Body of pancreas (tissue), 4 donors: Measurements from ENCODE around the gene BEST3. TPM values are rescaled to one million over a fixed set of nuclear protein-coding genes. Genes with fewer than 3 reads are reported as not detected.

ENCODE experiments used
- ATAC-seq: fragments of 150-250 bp; one replicate; pipeline ENCODE4 v1.9.1; 2016
- DNase-seq, 4 donors: peaks; one replicate each; pipeline ENCODE4 v3.0.0-alpha.2; 2019
- H3K27ac ChIP-seq, 4 donors: fragments of 200-600 bp; sonication (generic); 1 replicate in 3 of 4; 2 replicates in 1 of 4; pipeline versions ENCODE4 v1.5.1 to v1.6.1; 2016 to 2019; ENCODE audit warnings: mild to moderate bottlenecking in 1 of 4, mixed read lengths in 1 of 4, moderate library complexity in 1 of 4
- H3K27me3 ChIP-seq, 2 donors: fragments of 200-600 bp; sonication (generic); one replicate each; pipeline ENCODE4 v1.6.0; 2016; ENCODE audit warnings: mild to moderate bottlenecking in 1 of 2
- H3K36me3 ChIP-seq, 2 donors: fragments of 200-600 bp; sonication (generic); replicated peaks in 1 of 2; 2 replicates each; pipeline ENCODE4 v1.5.1; 2016; ENCODE audit warnings: low read depth in 2 of 2; ENCODE audit not compliant: insufficient read depth in 1 of 2
- H3K4me1 ChIP-seq: fragments of 200-600 bp; sonication (generic); one replicate; pipeline ENCODE4 v1.6.0; 2016
- H3K4me3 ChIP-seq, 2 donors: fragments of 200-600 bp; sonication (generic); 1 replicate in 1 of 2; 2 replicates in 1 of 2; pipeline ENCODE4 v1.5.1; 2016 to 2019
- H3K9me3 ChIP-seq, 3 donors: fragments of 200-600 bp; sonication (generic); 1 replicate in 2 of 3; 2 replicates in 1 of 3; pipeline ENCODE4 v1.5.1; 2016
- POLR2A ChIP-seq, 3 donors: fragments of 450-650 bp; IDR thresholded peaks; one replicate each; pipeline ENCODE4 v1.6.1; 2016; ENCODE audit warnings: antibody characterized with exemption in 3 of 3, mild to moderate bottlenecking in 2 of 3
- WGBS, 2 donors: methylation state at CpG; one replicate each; pipeline ENCODE4 v1.1.5; 2017; 5-methylcytosine and 5-hydroxymethylcytosine counted together
- intact Hi-C: fragments of 100-400 bp; cut with DNase I; formaldehyde crosslinking; loops from one replicate; pipeline ENCODE4 v1.15.1; 2023
- total RNA-seq, 2 donors: library from RNA; depleted of rRNA; stranded (reverse); fragments of >200 nt; gene quantifications; one replicate each; pipeline ENCODE4 v1.1.0, GENCODE V29; 2016
- TF ChIP-seq, protein P1 (sequence below), 7 experiments: fragments of 450-650 bp in 4 of 7; fragments of 200-600 bp in 3 of 7; sonication (generic) in 3 of 7; IDR thresholded peaks; one replicate each; pipeline ENCODE4 v1.5.1; 2016 to 2019; ENCODE audit warnings: antibody characterized with exemption in 7 of 7

Gene BEST3
- total RNA-seq, 2 donors from 2014 or later = 1.3 TPM; not detected in 1

DNA sequence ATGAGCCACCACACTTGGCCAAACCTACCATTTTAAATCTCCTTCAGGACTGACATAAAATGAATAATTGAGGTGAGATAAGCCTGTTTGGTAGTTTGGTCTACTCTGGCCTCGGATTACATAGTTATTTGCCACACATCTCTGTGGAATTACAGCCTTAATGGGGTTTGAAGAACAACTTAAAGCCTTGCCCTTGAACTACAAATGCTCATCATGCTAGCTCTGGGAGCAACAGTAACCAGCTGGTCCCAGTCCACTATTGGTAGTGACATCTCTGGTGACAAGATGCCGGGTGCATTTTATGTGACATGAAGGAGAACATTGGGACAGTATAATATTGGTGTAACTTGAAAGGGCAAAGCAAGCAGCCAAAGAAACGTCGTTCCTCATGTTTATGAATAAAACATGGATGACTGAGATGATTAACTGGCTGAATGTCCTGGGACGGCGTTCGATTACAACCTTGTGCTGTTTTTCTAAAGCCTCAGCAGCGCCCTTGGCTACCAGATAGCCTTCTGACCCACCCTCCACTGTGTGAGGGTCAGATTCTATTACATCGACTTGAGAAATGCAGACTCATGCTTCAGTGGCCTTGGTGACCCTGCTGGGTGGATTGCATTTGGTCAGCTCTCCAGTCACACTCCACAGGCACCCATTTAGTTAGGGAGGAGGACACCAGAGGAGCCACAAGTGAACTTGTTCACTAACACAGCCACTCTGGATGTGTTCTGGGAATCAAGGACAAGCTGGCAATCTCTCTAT is 41.5 kb downstream of the BEST3 start:
- no peak overlapping the region for H3K27ac ChIP-seq
- no peak for DNase-seq
- H3K9me3 ChIP-seq = no peaks in the 10 kb centered on the region
- TF ChIP-seq POLR2A (IDR thresholded peaks at IDR 0.05) = no peak
- TF ChIP-seq, protein P1, sequence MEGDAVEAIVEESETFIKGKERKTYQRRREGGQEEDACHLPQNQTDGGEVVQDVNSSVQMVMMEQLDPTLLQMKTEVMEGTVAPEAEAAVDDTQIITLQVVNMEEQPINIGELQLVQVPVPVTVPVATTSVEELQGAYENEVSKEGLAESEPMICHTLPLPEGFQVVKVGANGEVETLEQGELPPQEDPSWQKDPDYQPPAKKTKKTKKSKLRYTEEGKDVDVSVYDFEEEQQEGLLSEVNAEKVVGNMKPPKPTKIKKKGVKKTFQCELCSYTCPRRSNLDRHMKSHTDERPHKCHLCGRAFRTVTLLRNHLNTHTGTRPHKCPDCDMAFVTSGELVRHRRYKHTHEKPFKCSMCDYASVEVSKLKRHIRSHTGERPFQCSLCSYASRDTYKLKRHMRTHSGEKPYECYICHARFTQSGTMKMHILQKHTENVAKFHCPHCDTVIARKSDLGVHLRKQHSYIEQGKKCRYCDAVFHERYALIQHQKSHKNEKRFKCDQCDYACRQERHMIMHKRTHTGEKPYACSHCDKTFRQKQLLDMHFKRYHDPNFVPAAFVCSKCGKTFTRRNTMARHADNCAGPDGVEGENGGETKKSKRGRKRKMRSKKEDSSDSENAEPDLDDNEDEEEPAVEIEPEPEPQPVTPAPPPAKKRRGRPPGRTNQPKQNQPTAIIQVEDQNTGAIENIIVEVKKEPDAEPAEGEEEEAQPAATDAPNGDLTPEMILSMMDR (IDR thresholded peaks at IDR 0.05) = no peak
- H3K4me3 ChIP-seq = no peak overlapping the region
- intact Hi-C loops = no loop called here
- no peaks in the 10 kb centered on the region for H3K27me3 ChIP-seq
- no peaks in the 10 kb centered on the region for H3K36me3 ChIP-seq
- 54 to 64% methylated on average over 9 of the region's 9 CpGs for WGBS, 2 donors
- no peaks in the 10 kb centered on the region for H3K4me1 ChIP-seq
- no peak for ATAC-seq

DNA sequence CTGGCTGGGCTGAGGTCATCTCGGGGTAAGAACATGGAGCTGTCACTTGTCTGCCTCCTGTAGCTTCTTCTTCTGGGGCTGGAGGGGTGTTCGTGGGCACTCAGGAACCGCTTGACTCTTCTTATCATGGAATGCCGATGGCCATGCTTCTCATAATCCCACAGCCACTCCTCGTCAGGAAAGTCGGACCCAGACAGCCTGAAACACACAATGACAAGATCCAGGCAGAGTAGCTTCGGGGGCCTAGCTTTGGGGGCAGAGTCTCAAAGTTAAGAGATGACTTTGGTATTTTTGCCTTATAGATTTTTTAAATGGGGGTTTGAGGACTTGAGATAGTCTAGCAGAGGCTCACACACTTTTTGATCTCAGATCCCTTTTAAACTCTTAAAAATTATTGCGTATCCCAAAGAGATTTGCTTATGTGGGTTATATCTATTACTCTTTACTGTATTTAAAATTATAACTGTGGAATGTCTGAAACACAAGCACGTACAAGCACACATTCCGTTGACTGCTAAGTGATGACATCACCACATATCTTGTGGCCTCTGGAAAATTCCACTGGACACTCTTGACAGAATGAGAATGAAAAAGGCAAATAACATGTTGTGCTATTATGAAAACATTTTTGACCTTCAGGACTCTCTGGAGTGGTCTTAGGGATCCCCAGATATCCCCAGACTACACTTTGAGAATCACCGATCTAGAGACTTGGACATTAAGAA is 43.3 kb downstream of the BEST3 start:
- WGBS, 2 donors = 71 to 72% methylated on average over 11 of the region's 11 CpGs
- no peaks in the 10 kb centered on the region for H3K9me3 ChIP-seq
- no peak overlapping the region for H3K4me3 ChIP-seq
- no peaks in the 10 kb centered on the region for H3K27me3 ChIP-seq
- intact Hi-C loops = no loop called here
- no peaks in the 10 kb centered on the region for H3K4me1 ChIP-seq
- peak; percentile 68 for ATAC-seq
- peak in 1 of 4 donors; percentile 15 for DNase-seq
- no peaks in the 10 kb centered on the region for H3K36me3 ChIP-seq
- no peak overlapping the region for H3K27ac ChIP-seq
- TF ChIP-seq, protein P1 (IDR thresholded peaks at IDR 0.05) = no peak
- no peak for TF ChIP-seq POLR2A (IDR thresholded peaks at IDR 0.05)

DNA sequence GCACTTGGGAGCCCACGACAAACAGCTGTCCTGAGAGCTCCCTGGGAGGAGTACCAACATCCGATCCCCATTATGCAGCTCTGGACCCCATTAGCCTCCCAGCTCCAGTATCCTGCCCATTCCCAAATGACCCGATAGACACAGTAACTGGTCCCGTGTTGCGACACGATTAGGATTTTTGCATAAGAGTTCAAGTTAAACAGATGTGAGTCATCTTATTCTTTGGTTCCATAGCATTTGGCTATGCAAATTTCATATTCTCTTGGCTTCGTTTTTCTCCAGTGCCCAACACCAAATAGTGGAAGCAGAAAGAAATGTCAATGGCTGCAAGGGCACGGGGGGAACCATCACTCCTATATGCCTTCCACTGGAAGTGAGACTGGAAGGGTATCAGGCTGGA is 45.4 kb downstream of the BEST3 start:
- Histone ChIP-seq H3K36me3 (no peaks in the 10 kb centered on the region), H3K27ac (no peak overlapping the region), H3K27me3 (no peaks in the 10 kb centered on the region), H3K4me1 (no peaks in the 10 kb centered on the region), H3K4me3 (no peak overlapping the region), H3K9me3 (no peaks in the 10 kb centered on the region)
- intact Hi-C loops = no loop called here
- ATAC-seq (no peak), DNase-seq (no peak)
- TF ChIP-seq, protein P1 (IDR thresholded peaks at IDR 0.05) = no peak
- no peak for TF ChIP-seq POLR2A (IDR thresholded peaks at IDR 0.05)
- WGBS, 2 donors = 81 to 85% methylated on average over 8 of the region's 8 CpGs

DNA sequence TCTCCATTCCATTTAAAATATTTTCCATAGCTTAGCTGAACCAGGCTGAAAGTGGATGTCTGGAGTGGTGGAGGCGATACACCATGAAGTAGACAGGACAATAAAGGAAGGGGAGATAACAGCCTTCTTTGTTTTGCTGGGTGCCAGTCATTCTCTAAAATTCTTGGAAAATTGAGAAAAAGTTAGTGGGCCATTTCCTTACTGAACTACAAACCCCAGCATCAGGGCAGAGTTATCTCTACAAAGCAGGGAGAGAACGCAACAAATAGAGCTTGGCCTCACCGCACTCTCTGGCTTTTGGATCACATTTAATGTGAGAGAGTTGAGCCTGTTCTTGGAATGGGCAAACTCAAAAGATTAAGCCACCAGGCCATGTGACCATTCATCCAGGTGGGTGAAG is 47.2 kb downstream of the BEST3 start:
- H3K27ac ChIP-seq = no peak overlapping the region
- no peaks in the 10 kb centered on the region for H3K36me3 ChIP-seq
- ATAC-seq (no peak), DNase-seq (no peak)
- TF ChIP-seq, protein P1 (IDR thresholded peaks at IDR 0.05) = no peak
- TF ChIP-seq POLR2A (IDR thresholded peaks at IDR 0.05) = no peak
- no peaks in the 10 kb centered on the region for H3K27me3 ChIP-seq
- intact Hi-C loops = no loop called here
- H3K4me1 ChIP-seq = no peaks in the 10 kb centered on the region
- H3K9me3 ChIP-seq = no peaks in the 10 kb centered on the region
- no peak overlapping the region for H3K4me3 ChIP-seq
- 91 to 97% methylated on average over 3 of the region's 3 CpGs for whole genome bisulfite sequencing, 2 donors
